Measurements from ENCODE around the gene BAIAP2.

BAIAP2 gene, protein sequence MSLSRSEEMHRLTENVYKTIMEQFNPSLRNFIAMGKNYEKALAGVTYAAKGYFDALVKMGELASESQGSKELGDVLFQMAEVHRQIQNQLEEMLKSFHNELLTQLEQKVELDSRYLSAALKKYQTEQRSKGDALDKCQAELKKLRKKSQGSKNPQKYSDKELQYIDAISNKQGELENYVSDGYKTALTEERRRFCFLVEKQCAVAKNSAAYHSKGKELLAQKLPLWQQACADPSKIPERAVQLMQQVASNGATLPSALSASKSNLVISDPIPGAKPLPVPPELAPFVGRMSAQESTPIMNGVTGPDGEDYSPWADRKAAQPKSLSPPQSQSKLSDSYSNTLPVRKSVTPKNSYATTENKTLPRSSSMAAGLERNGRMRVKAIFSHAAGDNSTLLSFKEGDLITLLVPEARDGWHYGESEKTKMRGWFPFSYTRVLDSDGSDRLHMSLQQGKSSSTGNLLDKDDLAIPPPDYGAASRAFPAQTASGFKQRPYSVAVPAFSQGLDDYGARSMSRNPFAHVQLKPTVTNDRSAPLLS

DNA sequence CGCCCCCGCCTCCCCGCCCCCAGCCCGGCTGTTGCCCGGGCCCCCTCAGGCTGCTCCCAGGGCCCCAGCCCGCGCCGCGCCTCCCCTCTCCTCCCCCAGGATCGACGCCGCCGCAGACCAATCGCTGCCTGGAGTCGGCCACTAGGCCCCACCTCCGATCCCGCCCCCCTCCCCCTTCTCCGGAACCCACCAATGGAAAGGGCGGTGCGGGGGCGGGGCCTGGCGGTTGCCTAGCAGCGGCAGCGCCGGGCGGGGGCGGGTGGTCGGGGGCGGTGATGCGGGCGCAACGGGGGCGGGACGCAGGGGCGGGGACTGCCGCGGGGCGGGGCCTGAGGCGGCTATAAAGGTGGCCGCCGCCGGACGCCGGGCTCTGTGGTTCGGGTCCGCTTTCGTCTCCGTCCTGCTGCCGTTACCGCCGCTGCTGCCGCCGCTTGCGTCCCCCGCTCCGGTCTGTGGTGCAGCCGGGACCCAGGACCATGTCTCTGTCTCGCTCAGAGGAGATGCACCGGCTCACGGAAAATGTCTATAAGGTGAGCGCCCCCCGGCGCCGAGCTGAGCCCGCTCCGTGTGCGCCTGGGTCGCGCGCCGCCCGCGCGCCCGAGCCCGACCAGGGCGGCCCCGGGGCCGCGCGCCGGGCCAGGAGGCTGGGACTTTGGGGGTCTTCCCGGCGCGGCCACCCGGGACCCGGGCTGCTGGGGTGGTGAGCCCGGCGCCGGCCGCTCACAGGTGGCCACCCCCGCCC is at the start of gene BAIAP2:
BAIAP2 (plus strand) TSS at position 373 of the 742 bp plus-strand sequence; CDS start at position 477, 104 bp downstream.
- no peaks in the 10 kb centered on the region for H3K9me3 Mint-ChIP-seq
- H3K27ac Mint-ChIP-seq, result no peak within 1 kb of the TSS
- DNase-seq (peak; percentile 99), ATAC-seq (peak; percentile 77)
- no peaks in the 10 kb centered on the region for H3K36me3 Mint-ChIP-seq (ENCODE audit: low read depth)
- H3K27me3 Mint-ChIP-seq, result peaks cover 29% of the 10 kb centered on the region
- peaks cover 14% of the 10 kb centered on the region for H3K4me1 Mint-ChIP-seq
- H3K4me3 Mint-ChIP-seq, result peak within 1 kb of the TSS; percentile 79

DNA sequence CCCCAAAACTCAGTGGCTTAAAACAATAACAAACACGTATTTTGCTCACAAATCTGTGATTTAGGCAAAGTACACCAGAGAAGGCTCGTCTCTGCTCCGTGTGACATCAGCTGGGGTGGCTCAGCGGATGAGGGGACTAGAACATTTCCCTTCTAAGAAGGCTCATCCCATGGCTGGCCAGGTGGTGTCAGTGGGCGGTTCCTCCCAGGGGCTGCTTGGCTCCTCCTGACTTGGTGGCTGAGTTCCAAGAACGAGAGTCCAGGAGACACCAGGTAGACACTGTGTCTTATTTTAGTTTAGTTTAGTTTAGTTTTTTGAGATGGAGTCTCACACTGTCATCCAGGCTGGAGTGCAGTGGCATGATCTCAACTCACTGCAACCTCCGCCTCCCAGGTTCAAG is 48.9 kb upstream of the BAIAP2 start:
- Mint-ChIP-seq H3K4me3 (no peak overlapping the region), H3K27ac (no peak overlapping the region), H3K36me3 (ENCODE audit: low read depth) (no peaks in the 10 kb centered on the region), H3K4me1 (peaks cover 13% of the 10 kb centered on the region), H3K9me3 (no peaks in the 10 kb centered on the region), H3K27me3 (peaks cover 6% of the 10 kb centered on the region)
- no peak for DNase-seq
- no peak for ATAC-seq

DNA sequence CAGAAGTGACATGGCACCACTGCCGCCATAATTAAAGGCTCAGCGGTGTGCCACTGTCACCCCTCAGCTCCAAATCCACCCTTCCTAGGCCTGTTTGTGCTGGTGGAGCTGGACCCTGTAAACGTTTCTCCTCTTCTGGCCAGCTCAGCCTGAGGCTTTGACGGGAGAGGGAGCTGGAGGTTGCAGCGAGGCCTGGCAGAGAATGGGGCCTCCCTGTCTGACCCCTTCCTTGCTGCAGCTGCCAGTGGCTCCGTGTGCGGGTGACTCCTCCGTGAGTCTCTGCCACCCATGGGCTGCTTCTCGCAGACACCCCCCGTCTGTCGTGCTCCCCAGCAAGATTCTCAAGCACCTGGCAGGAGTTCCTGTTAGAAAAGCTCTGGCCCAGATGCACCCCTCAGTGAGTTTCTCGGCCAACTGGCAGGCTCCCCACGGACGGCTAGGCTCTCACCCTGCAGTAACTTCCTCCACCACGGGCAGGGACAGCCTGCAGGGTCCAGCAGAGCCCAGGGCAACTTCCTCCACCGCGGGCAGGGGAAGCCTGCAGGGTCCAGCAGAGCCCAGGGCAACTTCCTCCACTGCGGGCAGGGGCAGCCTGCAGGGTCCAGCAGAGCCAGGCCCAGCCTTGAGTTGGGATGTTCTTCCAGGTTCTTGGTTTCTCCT is 48.0 kb upstream of the BAIAP2 start:
- DNase-seq (no peak), ATAC-seq (no peak)
- Mint-ChIP-seq H3K9me3 (no peaks in the 10 kb centered on the region), H3K4me1 (peaks cover 13% of the 10 kb centered on the region), H3K36me3 (ENCODE audit: low read depth) (no peaks in the 10 kb centered on the region), H3K27ac (no peak overlapping the region), H3K27me3 (peaks cover 6% of the 10 kb centered on the region), H3K4me3 (no peak overlapping the region)

DNA sequence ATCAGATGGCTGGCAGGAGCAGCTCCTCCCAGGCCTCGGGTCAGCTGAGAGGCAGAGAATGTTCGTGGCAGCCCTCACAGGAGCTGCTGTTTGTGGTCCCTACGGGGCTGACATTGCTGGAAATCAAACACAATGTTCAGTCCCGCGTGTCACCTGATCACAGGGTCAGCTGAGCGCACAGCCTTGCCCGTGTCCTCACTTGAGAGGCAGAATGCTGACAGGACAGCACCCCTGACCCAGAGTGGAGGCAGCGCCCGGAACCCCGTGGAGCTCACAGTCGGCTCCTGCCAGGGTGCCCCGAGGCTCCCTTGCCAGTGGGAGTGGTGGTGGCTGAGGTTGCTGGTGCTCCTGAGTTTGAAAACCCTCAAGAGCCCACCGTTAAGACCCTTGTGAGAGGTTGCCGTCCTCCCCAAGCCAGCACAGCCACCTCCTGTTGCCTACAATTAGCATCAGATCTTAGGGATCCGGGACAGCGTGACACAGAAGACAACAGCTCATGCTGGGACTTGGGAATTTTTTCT is 47.0 kb upstream of the BAIAP2 start:
- Mint-ChIP-seq H3K9me3 (no peaks in the 10 kb centered on the region), H3K4me3 (no peak overlapping the region), H3K27me3 (peaks cover 2% of the 10 kb centered on the region), H3K27ac (no peak overlapping the region), H3K4me1 (peaks cover 17% of the 10 kb centered on the region), H3K36me3 (ENCODE audit: low read depth) (peaks cover 3% of the 10 kb centered on the region)
- no peak for DNase-seq
- ATAC-seq, result no peak

DNA sequence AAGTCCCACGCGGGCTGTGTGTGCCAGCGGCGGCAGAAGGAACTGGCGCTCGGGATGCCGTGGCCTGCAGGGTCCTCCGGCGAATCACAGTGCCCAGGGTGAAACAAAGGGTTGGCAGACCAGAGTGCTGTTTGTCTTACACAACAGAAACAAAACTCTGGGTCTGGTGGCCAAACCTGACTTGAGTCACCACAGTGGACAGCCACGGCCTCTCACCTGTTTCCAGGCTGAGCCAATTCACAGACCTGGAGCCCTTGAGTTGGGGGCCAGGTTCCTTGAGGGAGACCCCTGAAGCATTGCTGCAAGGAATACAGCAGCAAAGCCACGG is 45.4 kb upstream of the BAIAP2 start:
- H3K4me3 Mint-ChIP-seq, result no peak overlapping the region
- H3K9me3 Mint-ChIP-seq, result no peaks in the 10 kb centered on the region
- DNase-seq, result no peak
- H3K36me3 Mint-ChIP-seq (ENCODE audit: low read depth), result peaks cover 3% of the 10 kb centered on the region
- no peak for ATAC-seq
- H3K27ac Mint-ChIP-seq, result no peak overlapping the region
- H3K4me1 Mint-ChIP-seq, result peaks cover 21% of the 10 kb centered on the region
- H3K27me3 Mint-ChIP-seq, result peaks cover 2% of the 10 kb centered on the region

DNA sequence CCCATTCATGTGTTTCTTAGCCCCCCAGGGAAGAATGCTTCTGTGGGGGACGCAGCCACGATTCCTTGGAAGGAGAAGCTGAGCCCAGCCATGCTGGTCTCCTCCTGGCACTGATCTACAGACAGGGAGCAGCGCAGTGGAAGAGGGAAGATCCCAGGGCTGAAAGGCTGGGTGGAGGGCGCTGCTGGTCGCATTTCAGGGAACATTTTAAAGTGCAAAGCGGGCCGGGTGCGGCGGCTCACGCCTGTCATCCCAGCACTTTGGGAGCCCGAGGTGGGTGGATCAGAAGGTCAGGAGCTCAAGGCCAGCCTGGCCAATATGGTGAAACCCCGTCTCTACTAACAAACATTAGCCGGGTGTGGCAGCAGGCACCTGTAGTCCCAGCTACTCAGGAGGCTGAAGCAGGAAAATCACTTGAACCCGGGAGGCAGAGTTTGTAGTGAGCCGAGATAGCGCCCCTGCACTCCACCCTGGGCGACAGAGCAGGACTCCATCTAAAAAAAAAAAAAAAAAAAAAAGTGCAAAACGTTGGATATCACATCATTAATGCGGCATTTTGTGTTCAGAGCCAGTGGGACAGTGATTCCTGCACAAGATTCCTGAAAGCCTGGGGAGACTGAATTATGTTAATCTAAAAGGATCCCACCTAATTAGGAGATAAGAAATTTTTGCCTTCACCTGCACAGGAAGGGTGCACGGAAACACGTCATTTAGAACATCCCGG is 43.9 kb upstream of the BAIAP2 start:
- ATAC-seq, result no peak
- Mint-ChIP-seq H3K27ac (peak overlapping the region; percentile 81), H3K4me1 (peaks cover 21% of the 10 kb centered on the region), H3K4me3 (peak overlapping the region; percentile 74), H3K9me3 (no peaks in the 10 kb centered on the region), H3K36me3 (ENCODE audit: low read depth) (peaks cover 9% of the 10 kb centered on the region), H3K27me3 (peaks cover 2% of the 10 kb centered on the region)
- no peak for DNase-seq

DNA sequence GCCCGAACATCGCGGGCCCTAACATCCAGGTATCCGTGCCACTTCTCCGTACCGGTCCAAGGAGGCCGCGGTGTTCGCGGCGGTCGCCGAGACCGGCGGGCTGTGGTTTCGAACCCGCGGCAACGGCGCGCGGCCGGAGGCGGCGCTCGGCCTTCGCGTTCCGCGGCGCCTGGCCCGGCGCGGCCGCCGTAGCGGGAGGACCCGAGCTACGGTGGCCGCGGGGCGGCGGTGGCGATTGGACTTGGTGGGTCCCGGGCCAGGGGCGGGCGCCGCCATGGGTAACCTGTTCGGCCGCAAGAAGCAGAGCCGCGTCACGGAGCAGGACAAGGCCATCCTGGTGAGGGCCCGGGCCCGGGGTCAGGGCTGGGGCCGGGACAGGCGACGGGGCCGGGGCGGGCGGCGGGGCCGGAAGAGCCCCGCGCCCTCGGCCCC is 43.3 kb upstream of the BAIAP2 start, which contains the start of gene CHMP6:
CHMP6 (plus strand) TSS at position 197 of the 432 bp plus-strand sequence; CDS start at position 275, 78 bp downstream.
- H3K4me1 Mint-ChIP-seq, result peaks cover 21% of the 10 kb centered on the region
- H3K27ac Mint-ChIP-seq, result peak within 1 kb of the TSS; percentile 81
- peaks cover 9% of the 10 kb centered on the region for H3K36me3 Mint-ChIP-seq (ENCODE audit: low read depth)
- H3K4me3 Mint-ChIP-seq, result peak within 1 kb of the TSS; percentile 78
- H3K9me3 Mint-ChIP-seq, result no peaks in the 10 kb centered on the region
- H3K27me3 Mint-ChIP-seq, result peaks cover 2% of the 10 kb centered on the region
- DNase-seq, result peak; percentile 81
- peak; percentile 55 for ATAC-seq

DNA sequence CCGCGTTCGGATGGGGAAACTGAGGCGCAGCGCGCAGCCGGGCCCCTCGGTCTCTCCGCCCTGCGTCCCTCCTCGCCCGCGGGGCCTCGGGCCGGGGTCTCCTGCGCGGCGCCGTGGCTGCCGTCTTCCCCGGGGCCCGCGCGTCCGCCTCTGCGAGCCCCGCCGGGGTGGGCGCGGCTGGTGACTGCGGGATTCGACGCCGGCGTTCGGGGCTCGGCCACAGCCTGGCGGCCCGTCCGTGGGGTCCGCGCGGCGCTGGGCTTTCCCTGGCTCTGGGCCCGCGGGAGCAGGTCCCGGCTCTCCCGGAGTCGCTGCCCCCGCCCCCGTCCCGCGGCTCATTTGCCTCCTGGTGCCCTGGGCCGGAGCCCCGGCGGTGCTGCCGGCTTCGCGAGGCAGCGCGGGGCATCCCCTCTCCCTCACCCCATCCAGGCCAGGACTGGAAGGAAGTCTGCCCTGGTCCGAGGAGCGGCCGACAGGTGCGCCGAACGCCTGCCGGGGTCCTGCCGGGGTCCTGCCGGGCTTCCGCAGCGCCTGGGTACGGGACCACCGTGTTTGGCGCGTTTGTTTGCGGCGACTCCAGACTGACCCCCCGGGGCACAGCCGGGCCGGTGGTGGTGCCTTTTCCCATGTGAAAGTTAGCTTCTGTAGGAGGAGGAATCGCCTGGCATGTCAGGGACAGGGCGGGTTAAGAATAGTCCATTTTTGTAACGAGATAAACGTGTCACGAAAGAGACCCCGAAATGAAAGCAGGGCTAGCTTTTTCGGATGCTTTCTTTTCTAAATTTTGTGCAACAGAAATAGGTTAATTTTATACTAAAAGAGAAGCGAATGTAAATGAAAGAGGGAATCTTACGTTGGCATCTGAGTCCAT is 42.6 kb upstream of the BAIAP2 start:
- Mint-ChIP-seq H3K9me3 (no peaks in the 10 kb centered on the region), H3K36me3 (ENCODE audit: low read depth) (peaks cover 9% of the 10 kb centered on the region), H3K4me3 (peak overlapping the region; percentile 78), H3K27me3 (peaks cover 2% of the 10 kb centered on the region), H3K4me1 (peaks cover 21% of the 10 kb centered on the region), H3K27ac (peak overlapping the region; percentile 80)
- DNase-seq (no peak), ATAC-seq (no peak)

DNA sequence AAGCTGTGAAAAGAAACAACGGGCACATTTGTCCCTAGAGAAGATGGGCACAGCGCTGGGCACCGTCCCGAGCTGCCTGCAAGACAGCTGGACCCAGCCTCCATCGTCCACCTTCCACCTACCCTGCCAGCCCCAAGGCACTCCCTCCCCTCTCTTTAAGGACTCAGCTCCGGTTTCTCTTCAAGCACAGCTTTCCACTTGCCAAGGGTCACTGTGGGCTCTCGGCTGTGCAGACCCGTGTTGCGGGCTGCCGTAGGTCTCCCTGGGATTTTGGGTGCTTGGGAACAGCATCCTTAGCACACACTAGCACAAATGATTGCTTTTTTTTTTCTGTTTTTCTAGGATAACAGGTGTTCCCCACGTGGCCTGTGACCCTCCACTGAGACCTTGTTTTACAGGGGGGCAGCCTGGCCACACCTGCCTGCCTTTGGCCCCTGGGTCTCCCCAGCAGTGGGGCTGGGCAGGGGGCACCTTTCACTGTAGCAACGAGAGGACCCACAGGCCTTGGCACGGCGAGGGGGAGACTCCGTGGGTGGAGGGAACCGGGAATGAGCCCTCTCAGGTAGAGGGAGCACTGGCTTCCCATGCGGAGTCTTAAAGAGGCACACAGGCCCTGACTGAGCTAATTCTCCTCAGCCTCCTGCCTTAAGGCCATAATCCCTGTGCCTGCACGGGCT is 41.9 kb upstream of the BAIAP2 start:
- peak overlapping the region; percentile 80 for H3K27ac Mint-ChIP-seq
- peaks cover 21% of the 10 kb centered on the region for H3K4me1 Mint-ChIP-seq
- peaks cover 9% of the 10 kb centered on the region for H3K36me3 Mint-ChIP-seq (ENCODE audit: low read depth)
- DNase-seq, result no peak
- H3K9me3 Mint-ChIP-seq, result no peaks in the 10 kb centered on the region
- H3K4me3 Mint-ChIP-seq, result peak overlapping the region; percentile 78
- no peak for ATAC-seq
- peaks cover 2% of the 10 kb centered on the region for H3K27me3 Mint-ChIP-seq

DNA sequence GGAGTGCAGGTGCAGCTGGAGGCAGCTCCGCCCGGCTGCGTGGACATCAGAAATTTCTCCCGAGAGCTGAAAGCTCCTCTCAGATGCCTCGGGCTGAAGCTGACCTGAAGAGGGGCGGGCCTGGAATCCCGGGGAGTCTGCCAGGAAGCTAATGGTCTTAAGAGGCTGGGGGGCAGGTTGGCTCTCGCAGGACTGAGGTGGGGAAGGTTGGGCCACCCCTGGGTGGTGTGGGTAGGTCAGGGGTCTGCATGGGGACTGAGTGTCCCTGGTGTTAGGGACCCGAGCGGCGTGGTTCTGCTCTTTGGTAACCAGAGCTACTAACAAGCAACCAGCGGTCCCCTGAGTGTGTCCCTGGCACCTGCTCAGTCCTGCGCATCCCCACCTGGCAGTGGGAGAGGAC is 39.8 kb upstream of the BAIAP2 start:
- peaks cover 11% of the 10 kb centered on the region for H3K36me3 Mint-ChIP-seq (ENCODE audit: low read depth)
- no peak overlapping the region for H3K4me3 Mint-ChIP-seq
- no peak for DNase-seq

DNA sequence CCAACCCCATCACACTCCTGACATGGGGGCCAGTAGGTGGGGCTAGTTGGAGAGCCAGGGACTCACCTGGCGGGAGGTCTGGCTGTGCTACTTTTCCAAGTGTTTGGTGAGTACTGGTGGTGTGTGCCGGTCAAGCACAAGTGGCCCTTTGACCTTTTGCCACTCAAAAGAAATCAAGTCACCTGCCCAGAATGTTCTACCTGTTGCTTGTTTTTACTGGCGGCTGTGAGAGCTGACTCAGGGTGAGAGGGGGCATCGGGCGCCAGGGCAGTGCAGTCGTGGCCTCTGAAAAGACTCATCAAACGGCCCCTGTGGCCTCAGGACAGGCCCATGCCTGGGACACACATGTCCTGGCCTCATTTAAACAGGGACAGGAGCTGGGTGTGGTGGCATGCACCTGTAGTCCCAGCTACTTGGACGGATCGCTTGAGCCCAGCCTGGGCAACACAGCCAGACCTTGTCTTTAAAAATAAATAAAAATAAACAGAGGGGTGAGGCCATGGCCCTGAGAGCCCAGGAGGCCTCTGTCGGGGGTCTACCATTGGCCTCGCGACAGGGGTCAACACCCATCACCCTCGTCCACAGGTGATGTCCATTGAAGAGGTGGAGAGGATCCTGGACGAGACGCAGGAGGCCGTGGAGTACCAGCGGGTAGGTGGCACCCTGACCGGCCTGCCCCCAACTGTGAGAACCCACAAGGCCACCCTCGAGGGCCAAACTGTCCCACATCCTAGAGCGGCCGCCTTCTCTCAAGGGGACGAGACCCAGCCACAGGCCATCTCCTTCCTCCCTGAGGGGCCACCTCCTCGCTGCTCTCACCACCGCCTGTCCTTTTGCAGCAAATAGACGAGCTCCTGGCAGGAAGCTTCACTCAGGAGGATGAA is 38.3 kb upstream of the BAIAP2 start:
- Mint-ChIP-seq H3K4me1 (peaks cover 10% of the 10 kb centered on the region), H3K36me3 (ENCODE audit: low read depth) (peaks cover 11% of the 10 kb centered on the region), H3K9me3 (no peaks in the 10 kb centered on the region), H3K27me3 (no peaks in the 10 kb centered on the region), H3K4me3 (no peak overlapping the region), H3K27ac (no peak overlapping the region)
- DNase-seq (no peak), ATAC-seq (no peak)

More for the DNA sequence above, 39.8 kb upstream of the BAIAP2 start:
- no peak for ATAC-seq
- peaks cover 2% of the 10 kb centered on the region for H3K27me3 Mint-ChIP-seq
- peaks cover 16% of the 10 kb centered on the region for H3K4me1 Mint-ChIP-seq
- no peak overlapping the region for H3K27ac Mint-ChIP-seq
- H3K9me3 Mint-ChIP-seq, result no peaks in the 10 kb centered on the region

Measured in activated naive CD8-positive, alpha-beta T cell treated with anti-CD3 and anti-CD28 coated beads, Interleukin-2, amount 50 U/mL, for 24 hours (primary cell).